ENCODE measurements around the gene RFX7. TPM values are rescaled to one million over a fixed set of nuclear protein-coding genes. Genes with fewer than 3 reads are reported as not detected.

Gene RFX7
- total RNA-seq, 1 donor from 2014 or later = 3.2 TPM

GRCh38 chr15:56052395-56053045 lies 191.2 kb downstream of the RFX7 start:
- TF ChIP-seq CTCF (IDR thresholded peaks at IDR 0.05; ENCODE audit: insufficient read depth, low read length, severe bottlenecking) = peak; percentile 66
- no peaks in the 10 kb centered on the region for H3K27me3 ChIP-seq (ENCODE audit: control insufficient read depth, insufficient read depth, low read length)
- no peaks in the 10 kb centered on the region for H3K36me3 ChIP-seq (ENCODE audit: control insufficient read depth, insufficient read depth, low read length)
- DNase-seq (ENCODE audit: low read depth) (peak; percentile 65), FAIRE-seq (no peak)
- no peak overlapping the region for H3K4me3 ChIP-seq (ENCODE audit: low read depth, low read length)

- no peaks in the 10 kb centered on the region for H3K36me3 ChIP-seq (ENCODE audit: control insufficient read depth, insufficient read depth, low read length)
- H3K27me3 ChIP-seq (ENCODE audit: control insufficient read depth, insufficient read depth, low read length) = no peaks in the 10 kb centered on the region
- no peak for DNase-seq (ENCODE audit: low read depth)
- no peak for FAIRE-seq
- no peak overlapping the region for H3K4me3 ChIP-seq (ENCODE audit: low read depth, low read length)
- TF ChIP-seq CTCF (IDR thresholded peaks at IDR 0.05; ENCODE audit: insufficient read depth, low read length, severe bottlenecking) = no peak
Observed at GRCh38 chr15:56051676-56052075, 192.0 kb downstream of the RFX7 start.

GRCh38 chr15:56049577-56049976 lies 194.1 kb downstream of the RFX7 start:
- no peaks in the 10 kb centered on the region for H3K27me3 ChIP-seq (ENCODE audit: control insufficient read depth, insufficient read depth, low read length)
- no peak for TF ChIP-seq CTCF (IDR thresholded peaks at IDR 0.05; ENCODE audit: insufficient read depth, low read length, severe bottlenecking)
- DNase-seq (ENCODE audit: low read depth) = no peak

GRCh38 chr15:56047354-56047753 lies 196.3 kb downstream of the RFX7 start:
- FAIRE-seq = no peak
- DNase-seq (ENCODE audit: low read depth) = peak; percentile 76
- Histone ChIP-seq H3K36me3 (ENCODE audit: control insufficient read depth, insufficient read depth, low read length) (no peaks in the 10 kb centered on the region), H3K27me3 (ENCODE audit: control insufficient read depth, insufficient read depth, low read length) (no peaks in the 10 kb centered on the region), H3K4me3 (ENCODE audit: low read depth, low read length) (no peak overlapping the region)
- TF ChIP-seq CTCF (IDR thresholded peaks at IDR 0.05; ENCODE audit: insufficient read depth, low read length, severe bottlenecking) = no peak

More at GRCh38 chr15:56049577-56049976, 194.1 kb downstream of the RFX7 start:
- Histone ChIP-seq H3K4me3 (ENCODE audit: low read depth, low read length) (no peak overlapping the region), H3K36me3 (ENCODE audit: control insufficient read depth, insufficient read depth, low read length) (no peaks in the 10 kb centered on the region)
- no peak for FAIRE-seq

- DNase-seq (ENCODE audit: low read depth) (peak; percentile 52), FAIRE-seq (no peak)
- H3K36me3 ChIP-seq (ENCODE audit: control insufficient read depth, insufficient read depth, low read length) = no peaks in the 10 kb centered on the region
- H3K4me3 ChIP-seq (ENCODE audit: low read depth, low read length) = no peak overlapping the region
- no peak for TF ChIP-seq CTCF (IDR thresholded peaks at IDR 0.05; ENCODE audit: insufficient read depth, low read length, severe bottlenecking)
- no peaks in the 10 kb centered on the region for H3K27me3 ChIP-seq (ENCODE audit: control insufficient read depth, insufficient read depth, low read length)
Observed at GRCh38 chr15:56045068-56045748, 198.5 kb downstream of the RFX7 start.

Data from bronchial epithelial cell (primary cell).